Kidney epithelial cell (primary cell): ENCODE data around the gene KCNN1. TPM values are rescaled to one million over a fixed set of nuclear protein-coding genes. Genes with fewer than 3 reads are reported as not detected.

ENCODE experiments used
- DNase-seq: peaks from one replicate; pipeline ENCODE4 v3.0.0-alpha.2; 2010; ENCODE audit warnings: low read depth
- H3K27me3 ChIP-seq: 2 replicates; pipeline ENCODE4 v1.6.0; 2011; ENCODE audit warnings: low read length; ENCODE audit not compliant: control insufficient read depth, insufficient read depth
- H3K36me3 ChIP-seq: 2 replicates; pipeline ENCODE4 v1.5.1; 2011; ENCODE audit warnings: low read length; ENCODE audit not compliant: control insufficient read depth, insufficient read depth
- H3K4me3 ChIP-seq: 2 replicates; pipeline ENCODE4 v1.5.1; 2011; ENCODE audit warnings: low read depth, mild to moderate bottlenecking, control low read depth, low read length
- total RNA-seq: library from RNA; depleted of rRNA; stranded (reverse); fragments of >200 nt; gene quantifications from 2 replicates; pipeline ENCODE4 v1.2.3, GENCODE V29; 2015
- TF ChIP-seq, protein P1 (sequence below): IDR thresholded peaks from 2 replicates; pipeline ENCODE4 v1.5.1; 2011; ENCODE audit warnings: mild to moderate bottlenecking, moderate library complexity, low read length, control low read depth, inconsistent platforms; ENCODE audit not compliant: insufficient read depth, poor library complexity, severe bottlenecking

KCNN1 gene
- total RNA-seq, 1 donor from 2014 or later = 2.3 TPM

GRCh38 chr19:17938092-17938845 lies 28.6 kb upstream of the KCNN1 start:
- peak; percentile 63 for DNase-seq
- H3K36me3 ChIP-seq = peaks cover 2% of the 10 kb centered on the region
- H3K4me3 ChIP-seq = no peak overlapping the region
- TF ChIP-seq, protein P1, sequence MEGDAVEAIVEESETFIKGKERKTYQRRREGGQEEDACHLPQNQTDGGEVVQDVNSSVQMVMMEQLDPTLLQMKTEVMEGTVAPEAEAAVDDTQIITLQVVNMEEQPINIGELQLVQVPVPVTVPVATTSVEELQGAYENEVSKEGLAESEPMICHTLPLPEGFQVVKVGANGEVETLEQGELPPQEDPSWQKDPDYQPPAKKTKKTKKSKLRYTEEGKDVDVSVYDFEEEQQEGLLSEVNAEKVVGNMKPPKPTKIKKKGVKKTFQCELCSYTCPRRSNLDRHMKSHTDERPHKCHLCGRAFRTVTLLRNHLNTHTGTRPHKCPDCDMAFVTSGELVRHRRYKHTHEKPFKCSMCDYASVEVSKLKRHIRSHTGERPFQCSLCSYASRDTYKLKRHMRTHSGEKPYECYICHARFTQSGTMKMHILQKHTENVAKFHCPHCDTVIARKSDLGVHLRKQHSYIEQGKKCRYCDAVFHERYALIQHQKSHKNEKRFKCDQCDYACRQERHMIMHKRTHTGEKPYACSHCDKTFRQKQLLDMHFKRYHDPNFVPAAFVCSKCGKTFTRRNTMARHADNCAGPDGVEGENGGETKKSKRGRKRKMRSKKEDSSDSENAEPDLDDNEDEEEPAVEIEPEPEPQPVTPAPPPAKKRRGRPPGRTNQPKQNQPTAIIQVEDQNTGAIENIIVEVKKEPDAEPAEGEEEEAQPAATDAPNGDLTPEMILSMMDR = peak; percentile 96
- no peaks in the 10 kb centered on the region for H3K27me3 ChIP-seq

DNA sequence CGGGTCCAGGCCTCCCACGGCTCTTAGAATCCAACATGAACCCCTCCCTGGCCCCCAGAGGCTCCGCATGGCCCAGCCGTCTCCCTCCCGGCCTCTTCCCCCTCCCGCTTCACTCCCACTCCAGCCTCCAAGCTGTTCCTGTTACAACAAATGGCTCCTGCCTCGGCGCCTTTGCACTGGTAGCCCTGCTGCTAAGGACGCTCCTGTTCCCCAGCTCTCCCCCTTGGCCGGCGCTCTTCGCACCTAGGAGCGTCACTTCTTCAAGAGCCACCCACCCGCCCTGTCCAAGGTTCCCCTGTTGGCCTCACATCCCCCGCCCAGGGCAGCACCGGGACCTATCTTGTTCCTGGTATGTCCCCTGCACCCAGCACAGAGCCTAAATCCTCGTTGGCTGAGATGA lies 24.7 kb upstream of the KCNN1 start:
- no peaks in the 10 kb centered on the region for H3K27me3 ChIP-seq
- H3K4me3 ChIP-seq = no peak overlapping the region
- no peak for DNase-seq
- TF ChIP-seq, protein P1 = no peak
- H3K36me3 ChIP-seq = peaks cover 2% of the 10 kb centered on the region

DNA sequence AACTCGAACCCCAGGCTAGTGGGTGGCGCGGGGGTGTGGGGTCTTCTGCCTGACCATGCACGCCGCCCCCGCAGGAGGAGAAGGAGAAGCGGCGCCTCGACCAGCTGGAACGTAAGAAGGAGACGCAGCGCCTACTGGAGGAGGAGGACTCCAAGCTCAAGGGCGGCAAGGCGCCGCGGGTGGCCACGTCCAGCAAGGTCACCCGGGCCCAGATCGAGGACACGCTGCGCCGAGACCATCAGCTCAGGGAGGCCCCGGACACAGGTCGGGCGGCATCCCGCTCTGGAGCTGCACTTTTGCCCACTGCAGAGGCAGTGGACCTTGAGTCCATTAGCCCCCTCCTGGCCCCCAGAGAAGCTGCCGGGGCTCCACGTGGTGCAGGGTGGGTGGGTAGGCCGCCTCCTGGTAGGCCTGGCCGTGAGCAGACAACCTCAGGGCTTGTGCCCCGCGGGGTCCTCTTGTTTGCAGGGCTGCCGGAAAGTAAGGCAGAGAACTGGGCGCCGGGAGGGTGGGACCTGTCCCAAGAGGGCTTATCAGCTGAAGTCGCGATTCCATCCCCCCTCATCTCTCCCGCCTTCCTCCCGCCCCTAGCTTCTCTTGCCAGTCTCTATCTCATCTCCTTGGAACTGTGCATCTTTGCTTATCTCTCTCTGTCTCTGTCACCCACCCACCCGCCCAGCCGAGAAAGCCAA lies 24.2 kb upstream of the KCNN1 start:
- Histone ChIP-seq H3K27me3 (no peaks in the 10 kb centered on the region), H3K4me3 (no peak overlapping the region), H3K36me3 (peaks cover 2% of the 10 kb centered on the region)
- no peak for DNase-seq
- TF ChIP-seq, protein P1 = no peak

GRCh38 chr19:17943274-17944221 lies 23.4 kb upstream of the KCNN1 start:
- DNase-seq = no peak
- TF ChIP-seq, protein P1 = no peak

GRCh38 chr19:17944301-17944700 lies 22.6 kb upstream of the KCNN1 start:
- DNase-seq = no peak
- peaks cover 2% of the 10 kb centered on the region for H3K36me3 ChIP-seq
- TF ChIP-seq, protein P1 = no peak
- peaks cover 9% of the 10 kb centered on the region for H3K27me3 ChIP-seq
- H3K4me3 ChIP-seq = no peak overlapping the region

More at GRCh38 chr19:17943274-17944221, 23.4 kb upstream of the KCNN1 start:
- no peak overlapping the region for H3K4me3 ChIP-seq
- H3K27me3 ChIP-seq = peaks cover 1% of the 10 kb centered on the region
- H3K36me3 ChIP-seq = peaks cover 2% of the 10 kb centered on the region
